Panc1 (cell line): ENCODE data around the gene HSPA12A. TPM values are rescaled to one million over a fixed set of nuclear protein-coding genes. Genes with fewer than 3 reads are reported as not detected.

Source experiments
- ATAC-seq: fragments of 200-7000 bp; cut with Tn5 transposase; 2 replicates; pipeline ENCODE4 v1.9.1; 2020; ENCODE audit warnings: mild to moderate bottlenecking, moderate library complexity
- BruUV-seq: library from RNA; stranded (reverse); fragments of 400-500 nt; replicated peaks from 2 replicates; lab custom pipeline; 2021; lab: Mats Ljungman, UMichigan
- CTCF ChIA-PET: fragments of 300-600 bp; sonication (Branson Sonifier 250); formaldehyde crosslinking; loops from one replicate; lab custom pipeline; 2022; ENCODE audit warnings: antibody characterized with exemption; lab: Charles Lee
- POLR2A ChIA-PET: fragments of 300-600 bp; sonication (Branson Sonifier 250); formaldehyde crosslinking; loops from one replicate; lab custom pipeline; 2022; ENCODE audit warnings: antibody characterized with exemption; lab: Charles Lee
- DNase-seq: peaks from one replicate; pipeline ENCODE4 v3.0.0-alpha.2; 2010; ENCODE audit warnings: low read depth, low spot score
- H3K27ac ChIP-seq: 2 replicates; pipeline ENCODE4 v1.5.1; 2011; ENCODE audit warnings: mild to moderate bottlenecking, low read length, inconsistent platforms
- H3K27me3 ChIP-seq: fragments of 200-500 bp; sonication (Bioruptor generic); 2 replicates; pipeline ENCODE4 v1.6.0; 2014; ENCODE audit warnings: low read length, inconsistent platforms; ENCODE audit not compliant: control insufficient read depth, insufficient read depth
- H3K36me3 ChIP-seq: fragments of 200-500 bp; sonication (Bioruptor generic); 2 replicates; pipeline ENCODE4 v1.5.1; 2014; ENCODE audit warnings: inconsistent platforms, mild to moderate bottlenecking, low read length, moderate library complexity; ENCODE audit not compliant: control insufficient read depth, insufficient read depth
- H3K4me1 ChIP-seq: 2 replicates; pipeline ENCODE4 v1.5.1; 2011; ENCODE audit warnings: inconsistent platforms, mild to moderate bottlenecking, low read length, moderate library complexity; ENCODE audit not compliant: control insufficient read depth, insufficient read depth
- H3K4me3 ChIP-seq, 2 experiments: 2 replicates each; pipeline ENCODE4 v1.5.1; 2011 to 2012; ENCODE audit warnings: low read depth in 2 of 2, low read length in 2 of 2, mild to moderate bottlenecking in 2 of 2, inconsistent platforms in 1 of 2, moderate library complexity in 1 of 2
- H3K9me3 ChIP-seq: fragments of 200-500 bp; sonication (Bioruptor generic); 2 replicates; pipeline ENCODE4 v1.5.1; 2014; ENCODE audit warnings: low read depth, mild to moderate bottlenecking, inconsistent platforms, low read length, moderate library complexity; ENCODE audit not compliant: control insufficient read depth, insufficient read depth
- CTCF ChIP-seq: fragments of 450-650 bp; IDR thresholded peaks from 2 replicates; pipeline ENCODE4 v1.5.1; 2017; ENCODE audit warnings: mild to moderate bottlenecking
- POLR2AphosphoS5 ChIP-seq: IDR thresholded peaks from 2 replicates; pipeline ENCODE4 v1.6.1; 2012; ENCODE audit warnings: mild to moderate bottlenecking, low read depth, low read length, moderate library complexity
- REST ChIP-seq, 2 experiments: IDR thresholded peaks; 2 replicates each; pipeline ENCODE4 v1.6.1; 2011 to 2012; ENCODE audit warnings: low read depth in 2 of 2, control low read depth in 1 of 2, low read length in 1 of 2, mild to moderate bottlenecking in 1 of 2, moderate library complexity in 1 of 2; ENCODE audit not compliant: insufficient read depth in 1 of 2
- SIN3A ChIP-seq: IDR thresholded peaks from 2 replicates; pipeline ENCODE4 v1.6.1; 2012; ENCODE audit warnings: low read depth, mild to moderate bottlenecking, low read length, moderate library complexity, borderline replicate concordance; ENCODE audit not compliant: insufficient read depth
- TCF7L2 ChIP-seq: IDR thresholded peaks from 2 replicates; pipeline ENCODE4 v1.6.1; 2011; ENCODE audit warnings: mild to moderate bottlenecking, low read depth, low read length, inconsistent platforms
- in situ Hi-C: cut with HindIII; loops from 2 replicates; pipeline ENCODE4 v1.10.0; 2016; ENCODE audit warnings: low sequenced_read_pairs, low pct_unique_long_range_greater_than_20kb
- intact Hi-C: fragments of 100-400 bp; cut with micrococcal nuclease; formaldehyde crosslinking; loops from one replicate; pipeline ENCODE4 v1.10.0; 2022; ENCODE audit not compliant: unreplicated experiment
- total RNA-seq: library from RNA; stranded (reverse); gene quantifications from one replicate; pipeline ENCODE4 v1.2.1, GENCODE V29; 2021; ENCODE audit not compliant: unreplicated experiment

HSPA12A gene
- total RNA-seq, 1 experiment from 2014 or later = 7.7 TPM

- ATAC-seq (no peak), DNase-seq (no peak)
- ChIA-PET CTCF (interaction anchor here (0.9 to 1.2 kb wide), 2 partner anchors 98 to 486 kb away, joined by 3 read pairs; no protein-coding TSS in a partner anchor), POLR2A (no interaction called here)
- H3K27ac ChIP-seq = no peak overlapping the region
- H3K36me3 ChIP-seq = no peaks in the 10 kb centered on the region
- TF ChIP-seq SIN3A = no peak
- no peak for TF ChIP-seq REST (IDR thresholded peaks at IDR 0.05; ENCODE audit: insufficient read depth in 1 of 2, low read depth in 2 of 2, low read length in 1 of 2)
- TF ChIP-seq POLR2AphosphoS5 = no peak
- no peak for TF ChIP-seq TCF7L2
- TF ChIP-seq CTCF = no peak
- no peaks in the 10 kb centered on the region for H3K4me1 ChIP-seq
- no peak overlapping the region for H3K4me3 ChIP-seq
- H3K9me3 ChIP-seq = no peaks in the 10 kb centered on the region
- in situ Hi-C loops = loop anchor here (10.0 kb wide), 1 partner anchor 86 kb away; no protein-coding TSS in a partner anchor
- intact Hi-C loops = no loop called here
- no peaks in the 10 kb centered on the region for H3K27me3 ChIP-seq
- no TSS peak for BruUV-seq
Observed at GRCh38 chr10:116688741-116689495, 53.4 kb downstream of the HSPA12A start.

- intact Hi-C loops = no loop called here
- POLR2A ChIA-PET = no interaction called here
- H3K9me3 ChIP-seq = no peaks in the 10 kb centered on the region
- ATAC-seq = no peak
- no peaks in the 10 kb centered on the region for H3K36me3 ChIP-seq
- CTCF ChIA-PET = interaction anchor here (0.9 to 1.2 kb wide), 2 partner anchors 99 to 487 kb away, joined by 3 read pairs; no protein-coding TSS in a partner anchor
- no peak overlapping the region for H3K27ac ChIP-seq
- no peak overlapping the region for H3K4me3 ChIP-seq
- BruUV-seq = no TSS peak
- no peak for DNase-seq
- no peaks in the 10 kb centered on the region for H3K4me1 ChIP-seq
- TF ChIP-seq REST (IDR thresholded peaks at IDR 0.05; ENCODE audit: insufficient read depth in 1 of 2, low read depth in 2 of 2, low read length in 1 of 2) = no peak
- in situ Hi-C loops = loop anchor here (10.0 kb wide), 1 partner anchor 87 kb away; no protein-coding TSS in a partner anchor
- H3K27me3 ChIP-seq = no peaks in the 10 kb centered on the region
Observed at GRCh38 chr10:116688241-116688711, 54.1 kb downstream of the HSPA12A start.
